Gastrocnemius medialis (tissue), 4 donors: Measurements from ENCODE around the gene GPRC5C. TPM values are rescaled to one million over a fixed set of nuclear protein-coding genes. Genes with fewer than 3 reads are reported as not detected.

Experiments
- ATAC-seq, 2 donors: fragments of 150-250 bp; one replicate each; pipeline ENCODE4 v1.9.1; 2016
- DNase-seq, 2 donors: peaks; one replicate each; pipeline ENCODE4 v3.0.0-alpha.2; 2019
- H3K27ac ChIP-seq, 4 donors: fragments of 200-600 bp; sonication (generic); 1 replicate in 1 of 4; 2 replicates in 3 of 4; pipeline ENCODE4 v1.5.1; 2016 to 2018; ENCODE audit warnings: mild to moderate bottlenecking in 2 of 4, moderate library complexity in 1 of 4
- H3K27me3 ChIP-seq, 3 donors: fragments of 200-600 bp; sonication (generic) in 2 of 3; 1 replicate in 1 of 3; 2 replicates in 2 of 3; pipeline versions ENCODE4 v1.5.1 to v1.6.0; 2016 to 2019; ENCODE audit warnings: mild to moderate bottlenecking in 1 of 3, moderate library complexity in 1 of 3
- H3K36me3 ChIP-seq, 2 donors: fragments of 200-600 bp; sonication (generic) in 1 of 2; one replicate each; pipeline ENCODE4 v1.5.1; 2017 to 2018
- H3K4me1 ChIP-seq, 2 donors: fragments of 200-600 bp; sonication (generic) in 1 of 2; one replicate each; pipeline ENCODE4 v1.5.1; 2016 to 2017; ENCODE audit warnings: mild to moderate bottlenecking in 2 of 2
- H3K4me3 ChIP-seq, 4 donors: fragments of 200-600 bp; sonication (generic) in 3 of 4; 1 replicate in 1 of 4; 2 replicates in 3 of 4; pipeline ENCODE4 v1.5.1; 2016 to 2019; ENCODE audit warnings: mild to moderate bottlenecking in 2 of 4
- H3K9me3 ChIP-seq, 3 donors: fragments of 200-600 bp; sonication (generic) in 2 of 3; 1 replicate in 1 of 3; 2 replicates in 2 of 3; pipeline ENCODE4 v1.5.1; 2016 to 2019
- POLR2A ChIP-seq, 2 donors: fragments of 450-650 bp; IDR thresholded peaks; one replicate each; pipeline ENCODE4 v1.6.1; 2017; ENCODE audit warnings: antibody characterized with exemption in 2 of 2, mild to moderate bottlenecking in 2 of 2, moderate library complexity in 2 of 2
- in situ Hi-C, 4 donors: fragments of 200-750 bp; cut with MboI; loops; one replicate each; pipeline versions ENCODE4 v1.15.0 to v1.8.0; 2017; ENCODE audit warnings: low sequenced_read_pairs in 4 of 4
- intact Hi-C: fragments of 100-400 bp; cut with DNase I; formaldehyde crosslinking; loops from one replicate; pipeline ENCODE4 v1.15.1; 2023; ENCODE audit warnings: low total_unique reads
- total RNA-seq, 4 donors: library from RNA; depleted of rRNA; stranded (reverse); fragments of >200 nt; gene quantifications; one replicate each; pipeline versions ENCODE4 v1.1.0 to v1.2.3, GENCODE V29; 2016
- TF ChIP-seq, protein P1 (sequence below), 5 experiments: fragments of 450-650 bp in 3 of 5; fragments of 200-600 bp in 2 of 5; sonication (generic) in 2 of 5; IDR thresholded peaks in 4 of 5; conservative IDR thresholded peaks in 1 of 5; 1 replicate in 4 of 5; 2 replicates in 1 of 5; pipeline ENCODE4 v1.5.1; 2016 to 2019; ENCODE audit warnings: antibody characterized with exemption in 5 of 5, mild to moderate bottlenecking in 3 of 5, moderate library complexity in 3 of 5

The GPRC5C gene
- total RNA-seq, 4 donors from 2014 or later, result 80.4 to 138 (median 127) TPM

GRCh38 chr17:74437702-74438101 lies 5.8 kb downstream of the GPRC5C start:
- intact Hi-C loops, result no loop called here
- ATAC-seq, result no peak
- TF ChIP-seq, protein P1, sequence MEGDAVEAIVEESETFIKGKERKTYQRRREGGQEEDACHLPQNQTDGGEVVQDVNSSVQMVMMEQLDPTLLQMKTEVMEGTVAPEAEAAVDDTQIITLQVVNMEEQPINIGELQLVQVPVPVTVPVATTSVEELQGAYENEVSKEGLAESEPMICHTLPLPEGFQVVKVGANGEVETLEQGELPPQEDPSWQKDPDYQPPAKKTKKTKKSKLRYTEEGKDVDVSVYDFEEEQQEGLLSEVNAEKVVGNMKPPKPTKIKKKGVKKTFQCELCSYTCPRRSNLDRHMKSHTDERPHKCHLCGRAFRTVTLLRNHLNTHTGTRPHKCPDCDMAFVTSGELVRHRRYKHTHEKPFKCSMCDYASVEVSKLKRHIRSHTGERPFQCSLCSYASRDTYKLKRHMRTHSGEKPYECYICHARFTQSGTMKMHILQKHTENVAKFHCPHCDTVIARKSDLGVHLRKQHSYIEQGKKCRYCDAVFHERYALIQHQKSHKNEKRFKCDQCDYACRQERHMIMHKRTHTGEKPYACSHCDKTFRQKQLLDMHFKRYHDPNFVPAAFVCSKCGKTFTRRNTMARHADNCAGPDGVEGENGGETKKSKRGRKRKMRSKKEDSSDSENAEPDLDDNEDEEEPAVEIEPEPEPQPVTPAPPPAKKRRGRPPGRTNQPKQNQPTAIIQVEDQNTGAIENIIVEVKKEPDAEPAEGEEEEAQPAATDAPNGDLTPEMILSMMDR (IDR thresholded peaks at IDR 0.05 in 4 of 5, conservative IDR thresholded peaks at IDR 0.05 in 1 of 5), result peak; percentile 47 to 75 (median 64)
- TF ChIP-seq POLR2A (IDR thresholded peaks at IDR 0.05), result no peak
- H3K27ac ChIP-seq, result peak overlapping the region in 3 of 4 donors; percentile 8 to 99 (median 97)
- peaks cover 0 to 15% of the 10 kb centered on the region in 2 donors for H3K36me3 ChIP-seq
- in situ Hi-C loops, result no loop called here
- no peak overlapping the region for H3K4me3 ChIP-seq
- peaks cover 17 to 22% of the 10 kb centered on the region in 2 donors for H3K4me1 ChIP-seq
- no peaks in the 10 kb centered on the region for H3K9me3 ChIP-seq
- H3K27me3 ChIP-seq, result no peaks in the 10 kb centered on the region
- no peak for DNase-seq

DNA sequence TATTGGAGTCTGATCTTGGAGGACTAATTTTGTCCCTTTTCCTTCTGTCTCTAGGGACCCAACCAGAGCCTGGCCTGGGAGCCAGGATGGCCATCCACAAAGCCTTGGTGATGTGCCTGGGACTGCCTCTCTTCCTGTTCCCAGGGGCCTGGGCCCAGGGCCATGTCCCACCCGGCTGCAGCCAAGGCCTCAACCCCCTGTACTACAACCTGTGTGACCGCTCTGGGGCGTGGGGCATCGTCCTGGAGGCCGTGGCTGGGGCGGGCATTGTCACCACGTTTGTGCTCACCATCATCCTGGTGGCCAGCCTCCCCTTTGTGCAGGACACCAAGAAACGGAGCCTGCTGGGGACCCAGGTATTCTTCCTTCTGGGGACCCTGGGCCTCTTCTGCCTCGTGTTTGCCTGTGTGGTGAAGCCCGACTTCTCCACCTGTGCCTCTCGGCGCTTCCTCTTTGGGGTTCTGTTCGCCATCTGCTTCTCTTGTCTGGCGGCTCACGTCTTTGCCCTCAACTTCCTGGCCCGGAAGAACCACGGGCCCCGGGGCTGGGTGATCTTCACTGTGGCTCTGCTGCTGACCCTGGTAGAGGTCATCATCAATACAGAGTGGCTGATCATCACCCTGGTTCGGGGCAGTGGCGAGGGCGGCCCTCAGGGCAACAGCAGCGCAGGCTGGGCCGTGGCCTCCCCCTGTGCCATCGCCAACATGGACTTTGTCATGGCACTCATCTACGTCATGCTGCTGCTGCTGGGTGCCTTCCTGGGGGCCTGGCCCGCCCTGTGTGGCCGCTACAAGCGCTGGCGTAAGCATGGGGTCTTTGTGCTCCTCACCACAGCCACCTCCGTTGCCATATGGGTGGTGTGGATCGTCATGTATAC lies 8.0 kb downstream of the GPRC5C start:
- DNase-seq (no peak), ATAC-seq (no peak)
- H3K4me1 ChIP-seq, result peaks cover 33 to 40% of the 10 kb centered on the region in 2 donors
- in situ Hi-C loops (no loop called here), intact Hi-C loops (no loop called here)
- no peaks in the 10 kb centered on the region for H3K27me3 ChIP-seq
- H3K9me3 ChIP-seq, result no peaks in the 10 kb centered on the region
- H3K36me3 ChIP-seq, result peaks cover 0 to 15% of the 10 kb centered on the region in 2 donors
- H3K4me3 ChIP-seq, result no peak overlapping the region
- peak overlapping the region; percentile 21 to 98 (median 94) for H3K27ac ChIP-seq
- TF ChIP-seq, protein P1 (IDR thresholded peaks at IDR 0.05 in 4 of 5, conservative IDR thresholded peaks at IDR 0.05 in 1 of 5), result no peak
- no peak for TF ChIP-seq POLR2A (IDR thresholded peaks at IDR 0.05)

- Histone ChIP-seq H3K27me3 (no peaks in the 10 kb centered on the region), H3K4me3 (no peak overlapping the region), H3K27ac (peak overlapping the region; percentile 92 to 98 (median 97)), H3K36me3 (peaks cover 0 to 15% of the 10 kb centered on the region in 2 donors), H3K4me1 (peaks cover 44 to 49% of the 10 kb centered on the region in 2 donors), H3K9me3 (no peaks in the 10 kb centered on the region)
- TF ChIP-seq POLR2A (IDR thresholded peaks at IDR 0.05), result no peak
- TF ChIP-seq, protein P1 (IDR thresholded peaks at IDR 0.05 in 4 of 5, conservative IDR thresholded peaks at IDR 0.05 in 1 of 5), result no peak
- no peak for DNase-seq
- in situ Hi-C loops (no loop called here), intact Hi-C loops (no loop called here)
- no peak for ATAC-seq
Measured at GRCh38 chr17:74441537-74441936, 9.6 kb downstream of the GPRC5C start.

DNA sequence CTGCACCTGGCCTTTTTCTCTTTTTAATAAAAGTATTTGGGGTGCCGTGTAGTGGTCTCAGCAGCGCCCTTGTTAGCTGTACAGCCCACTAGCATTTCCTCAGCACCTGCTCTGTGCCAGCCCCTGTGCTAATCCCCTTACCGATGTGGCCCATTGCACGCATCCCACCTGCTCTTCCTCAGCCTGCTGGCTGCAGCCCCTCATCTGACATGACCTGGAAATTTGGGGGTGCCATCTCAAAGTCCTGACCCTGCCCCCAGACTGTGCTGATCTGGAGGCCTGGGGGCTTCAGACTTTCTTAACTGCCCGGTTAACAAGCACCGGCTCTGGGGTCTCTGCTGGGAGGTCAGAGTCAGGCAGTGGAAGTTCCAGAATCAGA lies 10.4 kb downstream of the GPRC5C start:
- Histone ChIP-seq H3K9me3 (no peaks in the 10 kb centered on the region), H3K27ac (peak overlapping the region; percentile 92 to 98 (median 97)), H3K27me3 (no peaks in the 10 kb centered on the region), H3K4me3 (peak overlapping the region; percentile 39 to 57 (median 50)), H3K36me3 (peaks cover 0 to 15% of the 10 kb centered on the region in 2 donors), H3K4me1 (peaks cover 49 to 53% of the 10 kb centered on the region in 2 donors)
- in situ Hi-C loops (no loop called here), intact Hi-C loops (no loop called here)
- DNase-seq, result no peak
- ATAC-seq, result no peak
- no peak for TF ChIP-seq POLR2A (IDR thresholded peaks at IDR 0.05)
- TF ChIP-seq, protein P1 (IDR thresholded peaks at IDR 0.05 in 4 of 5, conservative IDR thresholded peaks at IDR 0.05 in 1 of 5), result no peak
